ENCODE measurements around the gene PDE1C.

Gene PDE1C

GRCh38 chr7:31819031-31819430 lies 251.2 kb downstream of the PDE1C start:
- no peak for DNase-seq

GRCh38 chr7:31816810-31817209 lies 253.4 kb downstream of the PDE1C start:
- DNase-seq: no peak

GRCh38 chr7:31815796-31816195 lies 254.4 kb downstream of the PDE1C start:
- no peak for DNase-seq

- no peak for DNase-seq
These were observed 256.0 kb downstream of the PDE1C start for GRCh38 chr7:31814187-31814586.

GRCh38 chr7:31811650-31812461 lies 258.4 kb downstream of the PDE1C start:
- no peak for DNase-seq

- DNase-seq: no peak
These were observed 264.9 kb downstream of the PDE1C start for GRCh38 chr7:31805209-31805818.

GRCh38 chr7:31796375-31796774 lies 273.8 kb downstream of the PDE1C start:
- no peak for DNase-seq

GRCh38 chr7:31794851-31795344 lies 275.3 kb downstream of the PDE1C start:
- no peak for DNase-seq

- no peak for DNase-seq
These were observed 278.3 kb downstream of the PDE1C start for GRCh38 chr7:31791881-31792280.

- DNase-seq: no peak
These were observed 281.1 kb downstream of the PDE1C start for GRCh38 chr7:31788883-31789680.

- DNase-seq: no peak
These were observed 281.8 kb downstream of the PDE1C start for GRCh38 chr7:31788445-31788844.

GRCh38 chr7:31786326-31786725 lies 283.9 kb downstream of the PDE1C start:
- no peak for DNase-seq

- DNase-seq: no peak
These were observed 285.1 kb downstream of the PDE1C start for GRCh38 chr7:31785101-31785500.

- no peak for DNase-seq
These were observed 287.0 kb downstream of the PDE1C start for GRCh38 chr7:31783221-31783620.

GRCh38 chr7:31782411-31782991 lies 287.7 kb downstream of the PDE1C start:
- DNase-seq: no peak

- no peak for DNase-seq
These were observed 291.9 kb downstream of the PDE1C start for GRCh38 chr7:31778296-31778695.

- DNase-seq: no peak
These were observed 293.6 kb downstream of the PDE1C start for GRCh38 chr7:31776616-31777015.

GRCh38 chr7:31775556-31775955 lies 294.7 kb downstream of the PDE1C start:
- no peak for DNase-seq

GRCh38 chr7:31772211-31772610 lies 298.0 kb downstream of the PDE1C start:
- no peak for DNase-seq

GRCh38 chr7:31767686-31768358 lies 302.4 kb downstream of the PDE1C start:
- no peak for DNase-seq

GRCh38 chr7:31764462-31764861 lies 305.7 kb downstream of the PDE1C start:
- no peak for DNase-seq

GRCh38 chr7:31763548-31763947 lies 306.7 kb downstream of the PDE1C start:
- no peak for DNase-seq

- DNase-seq: no peak
These were observed 308.6 kb downstream of the PDE1C start for GRCh38 chr7:31761646-31762045.

All from activated CD4-positive, alpha-beta T cell treated with anti-CD3 and anti-CD28 coated beads for 1 hour (primary cell).